HEK293T (cell line): ENCODE data around the gene ARRB1.

ENCODE experiments used
- CTCF ChIA-PET: fragments of 350-600 bp; formaldehyde crosslinking; extraction: SDS; loops from one replicate; lab custom pipeline; 2021; ENCODE audit warnings: antibody characterized with exemption, inconsistent platforms; lab: Yijun Ruan, JAX
- POLR2A ChIA-PET: fragments of 350-600 bp; formaldehyde crosslinking; extraction: SDS; loops from one replicate; lab custom pipeline; 2020; ENCODE audit warnings: antibody characterized with exemption, inconsistent platforms; lab: Yijun Ruan, JAX
- DNase-seq: peaks from one replicate; pipeline ENCODE4 v3.0.0; 2012; ENCODE audit warnings: mixed read lengths; ENCODE audit errors: extremely low spot score
- ARNT ChIP-seq: fragments of 450-650 bp; IDR thresholded peaks from 2 replicates; pipeline ENCODE4 v1.6.1; 2017; ENCODE audit warnings: mild to moderate bottlenecking
- BHLHE40 ChIP-seq: fragments of 450-650 bp; IDR thresholded peaks from 2 replicates; pipeline ENCODE4 v1.6.1; 2016; ENCODE audit warnings: mild to moderate bottlenecking, moderate library complexity, borderline replicate concordance
- CTBP1 ChIP-seq: fragments of 450-650 bp; IDR thresholded peaks from 2 replicates; pipeline ENCODE4 v1.6.1; 2016; ENCODE audit warnings: borderline replicate concordance
- ELF4 ChIP-seq: fragments of 450-650 bp; IDR thresholded peaks from 2 replicates; pipeline ENCODE4 v1.6.1; 2017; ENCODE audit warnings: antibody characterized with exemption
- FOXA1 ChIP-seq: fragments of 450-650 bp; IDR thresholded peaks from 2 replicates; pipeline ENCODE4 v1.6.1; 2016; ENCODE audit warnings: mild to moderate bottlenecking
- FOXK2 ChIP-seq: fragments of 450-650 bp; IDR thresholded peaks from 2 replicates; pipeline ENCODE4 v1.6.1; 2016; ENCODE audit warnings: mild to moderate bottlenecking
- FOXM1 ChIP-seq: fragments of 450-650 bp; IDR thresholded peaks from 2 replicates; pipeline ENCODE4 v1.6.1; 2017; ENCODE audit warnings: mild to moderate bottlenecking, borderline replicate concordance
- HDGF ChIP-seq: fragments of 450-650 bp; IDR thresholded peaks from 2 replicates; pipeline ENCODE4 v1.6.1; 2017; ENCODE audit warnings: antibody characterized with exemption, borderline replicate concordance
- L3MBTL2 ChIP-seq: fragments of 450-650 bp; conservative IDR thresholded peaks from 2 replicates; pipeline ENCODE4 v1.6.1; 2016; ENCODE audit warnings: mild to moderate bottlenecking
- LEF1 ChIP-seq: fragments of 450-650 bp; IDR thresholded peaks from 2 replicates; pipeline ENCODE4 v1.6.1; 2017; ENCODE audit warnings: mild to moderate bottlenecking, borderline replicate concordance
- NFRKB ChIP-seq: fragments of 450-650 bp; IDR thresholded peaks from 2 replicates; pipeline ENCODE4 v1.6.1; 2016; ENCODE audit warnings: mild to moderate bottlenecking, moderate library complexity
- SP1 ChIP-seq: fragments of 450-650 bp; IDR thresholded peaks from 2 replicates; pipeline ENCODE4 v1.6.1; 2017
- SUZ12 ChIP-seq: fragments of 450-650 bp; IDR thresholded peaks from 2 replicates; pipeline ENCODE4 v1.6.1; 2016; ENCODE audit warnings: mild to moderate bottlenecking
- TARDBP ChIP-seq: fragments of 450-650 bp; IDR thresholded peaks from 2 replicates; pipeline ENCODE4 v1.6.1; 2016
- ZNF384 ChIP-seq: fragments of 450-650 bp; IDR thresholded peaks from 2 replicates; pipeline ENCODE4 v1.6.1; 2016
- TF ChIP-seq, protein P1 (sequence below): fragments of 450-650 bp; IDR thresholded peaks from 2 replicates; pipeline ENCODE4 v1.6.1; 2016

The ARRB1 gene

DNA sequence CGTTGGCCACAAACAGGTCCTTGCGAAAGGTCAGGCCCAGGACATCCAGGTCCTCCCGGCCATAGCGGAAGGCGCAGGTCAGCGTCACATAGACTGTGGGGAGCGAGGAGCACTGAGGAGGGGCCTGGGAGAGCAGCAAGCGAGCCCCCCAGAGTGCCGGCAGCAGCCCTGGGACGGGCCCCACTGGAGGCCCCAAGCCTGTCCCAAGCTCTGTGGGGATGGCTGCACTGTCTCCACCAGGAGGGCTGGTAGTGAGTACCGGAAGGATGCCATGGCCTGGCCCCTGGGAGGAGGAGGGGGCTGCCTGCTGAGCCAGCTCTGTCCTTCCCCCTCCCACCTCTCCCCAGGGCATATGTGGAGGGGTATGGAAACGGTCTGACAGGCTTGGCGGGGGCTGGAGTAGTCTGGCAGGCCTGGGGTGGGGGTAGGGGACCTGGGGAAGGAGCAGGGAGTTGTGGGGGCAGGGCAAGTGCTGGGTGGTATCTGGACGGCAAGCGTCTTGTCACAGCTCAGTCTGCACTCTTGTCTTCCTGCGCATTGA, 68.0 kb downstream of the ARRB1 start:
- ChIA-PET CTCF (no interaction called here), POLR2A (no interaction called here)
- no peak for DNase-seq
- no peak for TF ChIP-seq ARNT
- no peak for TF ChIP-seq HDGF
- TF ChIP-seq, protein P1, sequence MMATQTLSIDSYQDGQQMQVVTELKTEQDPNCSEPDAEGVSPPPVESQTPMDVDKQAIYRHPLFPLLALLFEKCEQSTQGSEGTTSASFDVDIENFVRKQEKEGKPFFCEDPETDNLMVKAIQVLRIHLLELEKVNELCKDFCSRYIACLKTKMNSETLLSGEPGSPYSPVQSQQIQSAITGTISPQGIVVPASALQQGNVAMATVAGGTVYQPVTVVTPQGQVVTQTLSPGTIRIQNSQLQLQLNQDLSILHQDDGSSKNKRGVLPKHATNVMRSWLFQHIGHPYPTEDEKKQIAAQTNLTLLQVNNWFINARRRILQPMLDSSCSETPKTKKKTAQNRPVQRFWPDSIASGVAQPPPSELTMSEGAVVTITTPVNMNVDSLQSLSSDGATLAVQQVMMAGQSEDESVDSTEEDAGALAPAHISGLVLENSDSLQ: no peak
- TF ChIP-seq TARDBP: no peak

GRCh38 chr11:75281469-75282095, 69.9 kb downstream of the ARRB1 start:
- ChIA-PET POLR2A (no interaction called here), CTCF (no interaction called here)
- TF ChIP-seq TARDBP: no peak
- no peak for TF ChIP-seq CTBP1
- DNase-seq: no peak

DNA sequence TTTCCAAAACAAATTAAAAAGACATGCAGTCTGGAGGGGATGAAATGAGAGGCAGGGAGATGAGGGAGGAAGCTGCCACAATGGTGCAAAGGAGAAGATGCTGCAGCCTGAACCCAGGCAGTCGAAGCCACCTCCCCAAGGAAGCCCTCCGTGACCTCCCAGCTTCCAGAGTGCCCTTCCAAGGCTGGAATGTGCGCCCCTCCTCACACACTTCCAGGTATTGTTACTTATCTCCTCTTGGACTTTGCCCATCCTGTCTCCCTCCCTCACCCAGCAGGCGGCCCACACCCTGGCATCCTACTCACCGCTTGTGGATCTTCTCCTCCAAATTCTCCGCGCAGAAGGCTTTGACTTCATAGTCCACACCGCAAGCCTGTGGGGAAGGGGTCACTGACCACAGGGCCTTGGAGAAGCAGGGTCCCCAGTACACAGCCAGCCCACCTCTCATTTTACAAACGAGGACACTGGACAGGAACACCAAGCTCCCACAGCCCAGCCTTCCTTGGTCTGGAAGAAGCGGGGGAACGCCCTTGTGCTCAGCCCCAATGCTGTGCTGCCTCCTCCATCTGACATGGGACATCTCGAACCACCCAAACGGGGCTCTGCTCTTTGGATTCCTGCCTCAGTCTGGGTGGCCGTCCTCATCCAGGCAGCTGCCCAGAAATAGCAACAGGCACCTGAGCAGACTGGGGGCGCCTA, 70.5 kb downstream of the ARRB1 start:
- no peak for DNase-seq
- ChIA-PET POLR2A (interaction anchor here (1.5 kb wide), 1 partner anchor 70 kb away, joined by 3 read pairs; the partner anchor contains the start of gene ARRB1), CTCF (interaction anchor here (1.0 to 2.1 kb wide), 4 partner anchors 10 to 107 kb away, joined by 3 to 24 read pairs (median 5); no protein-coding TSS in a partner anchor)
- no peak for TF ChIP-seq NFRKB
- no peak for TF ChIP-seq HDGF
- TF ChIP-seq L3MBTL2: no peak
- no peak for TF ChIP-seq FOXK2
- TF ChIP-seq TARDBP: no peak
- no peak for TF ChIP-seq FOXA1
- TF ChIP-seq BHLHE40: no peak
- no peak for TF ChIP-seq FOXM1
- TF ChIP-seq ZNF384: no peak
- TF ChIP-seq ARNT: no peak
- no peak for TF ChIP-seq CTBP1

DNA sequence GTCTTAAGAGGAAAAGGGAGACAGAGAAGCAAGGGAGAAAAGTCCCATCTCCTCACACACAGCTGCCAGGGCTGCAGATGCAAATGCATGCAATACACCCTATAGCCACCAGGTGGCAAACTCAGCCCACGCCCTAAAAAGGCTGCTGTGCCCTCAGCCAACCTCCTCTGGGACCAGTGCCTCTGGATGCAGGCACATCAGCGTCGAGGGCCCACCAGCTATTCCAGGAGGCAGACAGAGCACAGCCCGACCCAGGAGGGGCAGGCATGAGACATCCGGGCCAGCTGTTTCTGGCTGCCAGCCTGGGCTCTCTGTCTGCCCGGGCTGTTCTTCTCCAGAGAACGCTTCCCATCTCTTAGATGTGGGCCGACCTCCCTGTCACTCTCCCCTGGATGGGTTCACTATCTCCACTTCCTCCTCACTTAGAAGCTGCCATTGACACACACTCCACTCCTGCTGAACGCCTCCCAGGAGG, 71.2 kb downstream of the ARRB1 start:
- CTCF ChIA-PET: interaction anchor here (0.5 to 2.1 kb wide), 9 partner anchors 9 to 254 kb away, joined by 3 to 24 read pairs (median 4); no protein-coding TSS in a partner anchor
- POLR2A ChIA-PET: interaction anchor here (1.5 kb wide), 1 partner anchor 71 kb away, joined by 3 read pairs; the partner anchor contains the start of gene ARRB1
- TF ChIP-seq LEF1 (no peak), SP1 (no peak), L3MBTL2 (no peak), ELF4 (no peak), BHLHE40 (no peak), FOXK2 (no peak), TARDBP (no peak), FOXA1 (no peak), FOXM1 (no peak), NFRKB (no peak), ZNF384 (no peak), CTBP1 (no peak)
- TF ChIP-seq, protein P1: no peak
- DNase-seq: peak; percentile 88

DNA sequence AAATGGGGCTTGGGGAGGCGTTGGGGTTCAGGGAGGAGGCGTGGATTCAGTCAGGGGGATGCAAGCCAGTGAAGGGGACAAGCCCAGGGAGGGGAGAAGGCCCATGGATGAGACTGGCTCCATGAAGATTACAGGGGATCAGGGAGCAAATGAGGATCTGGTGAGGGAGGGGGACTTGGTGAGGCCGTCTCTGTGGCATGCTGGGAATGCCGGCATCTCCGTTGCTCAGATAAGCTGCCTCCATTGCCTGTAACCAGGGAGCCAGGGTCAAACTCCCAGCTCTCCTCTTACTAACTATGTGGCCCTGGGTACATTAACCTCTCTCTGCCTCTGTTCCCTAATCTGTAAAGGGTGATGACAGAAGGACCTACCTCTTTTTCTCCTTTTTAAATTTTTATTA, 72.2 kb downstream of the ARRB1 start:
- no peak for DNase-seq
- TF ChIP-seq TARDBP: no peak
- no peak for TF ChIP-seq SUZ12
- TF ChIP-seq ARNT: no peak
- no peak for TF ChIP-seq CTBP1
- no peak for TF ChIP-seq NFRKB
- TF ChIP-seq, protein P1: no peak
- TF ChIP-seq LEF1: no peak
- no peak for TF ChIP-seq FOXK2
- no peak for TF ChIP-seq HDGF
- no peak for TF ChIP-seq BHLHE40
- no peak for TF ChIP-seq ZNF384
- TF ChIP-seq FOXA1: no peak
- TF ChIP-seq ELF4: no peak
- TF ChIP-seq SP1: no peak
- TF ChIP-seq FOXM1: no peak
- POLR2A ChIA-PET: interaction anchor here (1.5 kb wide), 1 partner anchor 72 kb away, joined by 3 read pairs; the partner anchor contains the start of gene ARRB1
- CTCF ChIA-PET: interaction anchor here (0.9 to 2.1 kb wide), 5 partner anchors 8 to 109 kb away, joined by 3 to 24 read pairs (median 4); no protein-coding TSS in a partner anchor
